ENCODE measurements around the gene BACE2. TPM values are rescaled to one million over a fixed set of nuclear protein-coding genes. Genes with fewer than 3 reads are reported as not detected.

The BACE2 gene
- total RNA-seq, 2 donors from 2014 or later = 71.9 to 129 TPM

GRCh38 chr21:41222247-41223068 is 54.5 kb downstream of the BACE2 start:
- ATAC-seq (ENCODE audit: insufficient number of reproducible peaks, low FRiP score, low read depth) (no peak), DNase-seq (ENCODE audit: low spot score) (no peak)
- H3K36me3 ChIP-seq = peaks cover 11% of the 10 kb centered on the region
- H3K9me3 ChIP-seq = no peaks in the 10 kb centered on the region
- no peak overlapping the region for H3K27ac ChIP-seq
- H3K27me3 ChIP-seq (replicated peaks; ENCODE audit: insufficient read depth) = no peaks in the 10 kb centered on the region
- peaks cover 4 to 22% of the 10 kb centered on the region in 2 donors for H3K4me1 ChIP-seq (ENCODE audit: control insufficient read depth in 1 of 2, low read depth in 2 of 2)
- no peak for TF ChIP-seq CTCF (IDR thresholded peaks at IDR 0.05)
- H3K4me3 ChIP-seq = no peak overlapping the region

GRCh38 chr21:41226853-41227252 is 58.9 kb downstream of the BACE2 start:
- Histone ChIP-seq H3K9me3 (no peaks in the 10 kb centered on the region), H3K4me3 (no peak overlapping the region), H3K4me1 (ENCODE audit: control insufficient read depth in 1 of 2, low read depth in 2 of 2) (peaks cover 0 to 12% of the 10 kb centered on the region in 2 donors), H3K36me3 (peaks cover 19% of the 10 kb centered on the region), H3K27me3 (replicated peaks; ENCODE audit: insufficient read depth) (no peaks in the 10 kb centered on the region), H3K27ac (no peak overlapping the region)
- ATAC-seq (ENCODE audit: insufficient number of reproducible peaks, low FRiP score, low read depth) = no peak
- TF ChIP-seq CTCF (IDR thresholded peaks at IDR 0.05) = no peak
- no peak for DNase-seq (ENCODE audit: low spot score)

GRCh38 chr21:41227357-41228005 is 59.5 kb downstream of the BACE2 start:
- ATAC-seq (ENCODE audit: insufficient number of reproducible peaks, low FRiP score, low read depth) = no peak

GRCh38 chr21:41228006-41228370 is 60.0 kb downstream of the BACE2 start:
- no peak overlapping the region for H3K27ac ChIP-seq
- DNase-seq (ENCODE audit: low spot score) = no peak
- H3K27me3 ChIP-seq (replicated peaks; ENCODE audit: insufficient read depth) = no peaks in the 10 kb centered on the region
- ATAC-seq (ENCODE audit: insufficient number of reproducible peaks, low FRiP score, low read depth) = no peak
- no peaks in the 10 kb centered on the region for H3K9me3 ChIP-seq
- peaks cover 19% of the 10 kb centered on the region for H3K36me3 ChIP-seq
- TF ChIP-seq CTCF (IDR thresholded peaks at IDR 0.05) = no peak
- H3K4me3 ChIP-seq = no peak overlapping the region
- H3K4me1 ChIP-seq (ENCODE audit: control insufficient read depth in 1 of 2, low read depth in 2 of 2) = peaks cover 0 to 12% of the 10 kb centered on the region in 2 donors

More at GRCh38 chr21:41227357-41228005, 59.5 kb downstream of the BACE2 start:
- Histone ChIP-seq H3K27ac (no peak overlapping the region), H3K36me3 (peaks cover 19% of the 10 kb centered on the region), H3K9me3 (no peaks in the 10 kb centered on the region), H3K27me3 (replicated peaks; ENCODE audit: insufficient read depth) (no peaks in the 10 kb centered on the region), H3K4me1 (ENCODE audit: control insufficient read depth in 1 of 2, low read depth in 2 of 2) (peaks cover 0 to 12% of the 10 kb centered on the region in 2 donors), H3K4me3 (no peak overlapping the region)
- TF ChIP-seq CTCF (IDR thresholded peaks at IDR 0.05) = no peak
- DNase-seq (ENCODE audit: low spot score) = no peak

GRCh38 chr21:41228492-41228891 is 60.5 kb downstream of the BACE2 start:
- DNase-seq (ENCODE audit: low spot score) (no peak), ATAC-seq (ENCODE audit: insufficient number of reproducible peaks, low FRiP score, low read depth) (no peak)
- peaks cover 19% of the 10 kb centered on the region for H3K36me3 ChIP-seq
- H3K27ac ChIP-seq = no peak overlapping the region
- H3K9me3 ChIP-seq = no peaks in the 10 kb centered on the region
- no peaks in the 10 kb centered on the region for H3K27me3 ChIP-seq (replicated peaks; ENCODE audit: insufficient read depth)
- no peak overlapping the region for H3K4me3 ChIP-seq
- TF ChIP-seq CTCF (IDR thresholded peaks at IDR 0.05) = no peak
- H3K4me1 ChIP-seq (ENCODE audit: control insufficient read depth in 1 of 2, low read depth in 2 of 2) = peaks cover 0 to 15% of the 10 kb centered on the region in 2 donors
